ENCODE data around the gene QSER1. TPM values are rescaled to one million over a fixed set of nuclear protein-coding genes. Genes with fewer than 3 reads are reported as not detected.

QSER1 gene
- total RNA-seq, 4 donors from 2014 or later = 35.5 to 59.9 (median 42.6) TPM

GRCh38 chr11:33001281-33001680 lies 108.7 kb downstream of the QSER1 start:
- Histone ChIP-seq H3K27ac (no peak overlapping the region), H3K4me1 (no peaks in the 10 kb centered on the region), H3K36me3 (no peaks in the 10 kb centered on the region), H3K4me3 (replicated peaks in 1 of 3) (no peak overlapping the region), H3K27me3 (no peaks in the 10 kb centered on the region), H3K9me3 (no peaks in the 10 kb centered on the region)
- 77 to 93% methylated on average over 2 to 5 of the region's 6 CpGs for WGBS, 2 donors
- TF ChIP-seq POLR2A (IDR thresholded peaks at IDR 0.05) = no peak
- TF ChIP-seq CTCF (IDR thresholded peaks at IDR 0.05) = no peak
- no peak for DNase-seq
- intact Hi-C loops (cut with DNase I) = no loop called here

GRCh38 chr11:33001751-33002542 lies 109.3 kb downstream of the QSER1 start:
- TF ChIP-seq CTCF (IDR thresholded peaks at IDR 0.05) = no peak
- no peak for TF ChIP-seq POLR2A (IDR thresholded peaks at IDR 0.05)
- WGBS, 2 donors = 86 to 91% methylated on average over 8 of the region's 8 CpGs
- no peak overlapping the region for H3K27ac ChIP-seq
- intact Hi-C loops (cut with DNase I) = no loop called here
- no peaks in the 10 kb centered on the region for H3K36me3 ChIP-seq
- H3K4me1 ChIP-seq = no peaks in the 10 kb centered on the region
- no peak for DNase-seq
- H3K27me3 ChIP-seq = no peaks in the 10 kb centered on the region
- no peak overlapping the region for H3K4me3 ChIP-seq (replicated peaks in 1 of 3)
- H3K9me3 ChIP-seq = no peaks in the 10 kb centered on the region

GRCh38 chr11:33005175-33005574 lies 112.6 kb downstream of the QSER1 start:
- Histone ChIP-seq H3K9me3 (no peaks in the 10 kb centered on the region), H3K27me3 (no peaks in the 10 kb centered on the region), H3K27ac (no peak overlapping the region), H3K36me3 (no peaks in the 10 kb centered on the region), H3K4me1 (no peaks in the 10 kb centered on the region), H3K4me3 (replicated peaks in 1 of 3) (no peak overlapping the region)
- TF ChIP-seq POLR2A (IDR thresholded peaks at IDR 0.05) = no peak
- no peak for TF ChIP-seq CTCF (IDR thresholded peaks at IDR 0.05)
- no peak for DNase-seq
- WGBS, 2 donors = 69 to 76% methylated on average over 2 of the region's 2 CpGs
- intact Hi-C loops (cut with DNase I) = no loop called here

GRCh38 chr11:33006010-33006409 lies 113.4 kb downstream of the QSER1 start:
- no peaks in the 10 kb centered on the region for H3K4me1 ChIP-seq
- H3K4me3 ChIP-seq (replicated peaks in 1 of 3) = no peak overlapping the region
- DNase-seq = no peak
- TF ChIP-seq CTCF (IDR thresholded peaks at IDR 0.05) (no peak), POLR2A (IDR thresholded peaks at IDR 0.05) (no peak)
- no peaks in the 10 kb centered on the region for H3K27me3 ChIP-seq
- intact Hi-C loops (cut with DNase I) = no loop called here
- H3K27ac ChIP-seq = no peak overlapping the region
- H3K9me3 ChIP-seq = no peaks in the 10 kb centered on the region
- no peaks in the 10 kb centered on the region for H3K36me3 ChIP-seq

- H3K9me3 ChIP-seq = no peaks in the 10 kb centered on the region
- H3K4me3 ChIP-seq (replicated peaks in 1 of 3) = no peak overlapping the region
- WGBS, 2 donors = 43 to 67% methylated on average over 1 of the region's 1 CpG
- H3K27ac ChIP-seq = no peak overlapping the region
- intact Hi-C loops (cut with DNase I) = no loop called here
- H3K36me3 ChIP-seq = no peaks in the 10 kb centered on the region
- no peak for DNase-seq
- TF ChIP-seq POLR2A (IDR thresholded peaks at IDR 0.05) = no peak
- no peak for TF ChIP-seq CTCF (IDR thresholded peaks at IDR 0.05)
- H3K27me3 ChIP-seq = no peaks in the 10 kb centered on the region
- peaks cover 0 to 7% of the 10 kb centered on the region in 2 donors for H3K4me1 ChIP-seq
These were observed 121.1 kb downstream of the QSER1 start for GRCh38 chr11:33013755-33014154.
